Naive B cell (primary cell): ENCODE data around the gene GUCY2D. TPM values are rescaled to one million over a fixed set of nuclear protein-coding genes. Genes with fewer than 3 reads are reported as not detected.
A peak's percentile ranks its signal among the peaks of the same experiment; 100 is the strongest.
"Not testable (repeated sequence)": the region's sequence is repeated elsewhere in the genome, so short reads cannot be mapped to it uniquely, and the experiment has no call there.

Source experiments
- ATAC-seq, 2 donors: fragments of 150-1000 bp; cut with Tn5 transposase; 2 replicates each; pipeline ENCODE4 v1.10.0; 2021; ENCODE audit warnings: low read depth in 2 of 2, mild to moderate bottlenecking in 2 of 2, moderate library complexity in 2 of 2
- DNase-seq: peaks from one replicate; pipeline ENCODE4 v3.0.0; 2022
- H3K27ac Mint-ChIP-seq, 6 donors: one replicate each; pipeline ENCODE4 v1.8.0; 2020 to 2022; ENCODE audit warnings: mild to moderate bottlenecking in 6 of 6, mixed read lengths in 6 of 6, moderate library complexity in 5 of 6, inconsistent platforms in 2 of 6
- H3K27me3 Mint-ChIP-seq, 3 donors: one replicate each; pipeline ENCODE4 v1.8.0; 2021 to 2022; ENCODE audit warnings: mixed read lengths in 3 of 3, mild to moderate bottlenecking in 1 of 3
- H3K36me3 Mint-ChIP-seq, 2 donors: one replicate each; pipeline ENCODE4 v1.8.0; 2020 to 2022; ENCODE audit warnings: mixed read lengths in 2 of 2, inconsistent platforms in 1 of 2, mild to moderate bottlenecking in 1 of 2
- H3K4me1 Mint-ChIP-seq, 3 donors: one replicate each; pipeline ENCODE4 v1.8.0; 2020 to 2022; ENCODE audit warnings: mixed read lengths in 3 of 3, inconsistent platforms in 1 of 3, mild to moderate bottlenecking in 1 of 3, moderate library complexity in 1 of 3
- H3K4me3 Mint-ChIP-seq, 8 donors: one replicate each; pipeline ENCODE4 v1.8.0; 2020 to 2022; ENCODE audit warnings: mild to moderate bottlenecking in 8 of 8, mixed read lengths in 8 of 8, moderate library complexity in 8 of 8, inconsistent platforms in 2 of 8
- H3K9me3 Mint-ChIP-seq, 7 donors: one replicate each; pipeline ENCODE4 v1.8.0; 2020 to 2022; ENCODE audit warnings: mixed read lengths in 7 of 7, mild to moderate bottlenecking in 5 of 7, inconsistent platforms in 2 of 7, moderate library complexity in 1 of 7
- polyA plus RNA-seq, 6 donors: library from polyadenylated mRNA; unstranded; fragments of 300-500 nt; fragmentation: Illumina TruSeq; gene quantifications; one replicate each; pipeline ENCODE4 v1.2.3, GENCODE V29; 2021; ENCODE audit warnings: low read depth in 6 of 6

GUCY2D gene
- polyA plus RNA-seq, result not detected

DNA sequence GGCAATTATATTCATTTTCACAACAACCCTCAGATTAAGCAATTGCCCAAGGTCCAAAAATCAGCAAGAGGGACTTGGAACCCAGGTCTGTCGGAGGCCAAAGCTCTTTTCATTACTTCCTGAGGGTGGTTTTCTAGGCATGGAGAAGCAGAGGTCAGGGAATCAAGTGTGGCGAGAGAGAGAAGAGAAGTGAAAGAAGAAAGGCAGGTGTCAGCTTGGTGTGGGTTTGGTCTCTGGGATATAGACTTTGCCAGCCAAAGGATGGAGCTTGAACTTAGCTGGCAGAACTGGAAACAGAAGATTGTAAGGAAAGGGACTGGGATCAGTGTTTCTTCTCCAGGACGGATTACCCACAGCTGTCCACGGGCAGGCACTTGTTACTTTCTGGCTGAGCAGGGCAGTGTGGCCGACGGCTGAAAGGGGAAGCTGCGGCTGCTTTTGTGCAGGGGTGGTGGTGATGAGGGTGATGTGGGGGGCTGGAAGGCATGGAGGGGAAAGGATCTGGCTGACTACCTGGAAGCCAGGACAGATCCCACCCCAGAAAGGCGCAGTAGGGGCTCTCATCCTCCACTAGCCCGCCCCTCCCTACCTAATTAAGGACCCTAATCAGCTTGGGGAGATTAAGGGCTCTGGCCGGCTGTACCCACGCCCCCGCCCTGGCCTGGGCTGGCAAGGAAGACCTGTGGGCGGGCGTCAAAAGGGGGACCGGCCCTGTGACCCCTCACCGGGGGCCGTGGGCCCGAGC lies at the start of gene GUCY2D:
TSS of gene GUCY2D (plus strand) at position 640 of the 745 bp plus-strand sequence. CDS start 433 bp downstream, outside the sequence.
- Mint-ChIP-seq H3K9me3 (peaks cover 0 to 7% (median 4%) of the 10 kb centered on the region in 7 donors), H3K27me3 (peaks cover 28 to 61% (median 31%) of the 10 kb centered on the region in 3 donors), H3K4me3 (peak within 1 kb of the TSS; percentile 48 to 94 (median 88)), H3K36me3 (peaks cover 0 to 9% of the 10 kb centered on the region in 2 donors), H3K27ac (peak within 1 kb of the TSS in 1 of 6 donors; percentile 24), H3K4me1 (peaks cover 7 to 13% (median 10%) of the 10 kb centered on the region in 3 donors)
- peak; percentile 79 to 81 for ATAC-seq
- peak; percentile 46 for DNase-seq

DNA sequence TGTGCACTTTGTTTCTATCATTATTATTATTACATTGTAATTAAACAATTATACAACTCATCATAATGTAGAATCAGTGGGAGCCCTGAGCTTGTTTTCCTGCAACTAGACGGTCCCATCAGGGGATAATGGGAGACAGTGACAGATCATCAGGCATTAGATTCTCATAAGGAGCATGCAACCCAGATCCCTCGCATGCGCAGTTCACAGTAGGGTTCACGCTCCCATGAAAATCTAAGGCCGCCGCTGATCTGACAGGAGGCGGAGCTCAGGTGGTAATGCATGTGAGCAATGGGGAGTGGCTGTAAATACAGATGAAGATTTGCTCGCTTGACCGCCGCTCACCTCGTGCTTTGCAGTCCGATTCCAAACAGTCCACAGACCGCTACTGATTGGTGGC lies 49.1 kb upstream of the GUCY2D start:
- H3K9me3 Mint-ChIP-seq, H3K27me3 Mint-ChIP-seq, H3K4me3 Mint-ChIP-seq, H3K27ac Mint-ChIP-seq, DNase-seq, ATAC-seq: not testable (repeated sequence)
- Mint-ChIP-seq H3K4me1 (peaks cover 0 to 12% (median 4%) of the 10 kb centered on the region in 3 donors), H3K36me3 (peaks cover 14 to 17% of the 10 kb centered on the region in 2 donors)

DNA sequence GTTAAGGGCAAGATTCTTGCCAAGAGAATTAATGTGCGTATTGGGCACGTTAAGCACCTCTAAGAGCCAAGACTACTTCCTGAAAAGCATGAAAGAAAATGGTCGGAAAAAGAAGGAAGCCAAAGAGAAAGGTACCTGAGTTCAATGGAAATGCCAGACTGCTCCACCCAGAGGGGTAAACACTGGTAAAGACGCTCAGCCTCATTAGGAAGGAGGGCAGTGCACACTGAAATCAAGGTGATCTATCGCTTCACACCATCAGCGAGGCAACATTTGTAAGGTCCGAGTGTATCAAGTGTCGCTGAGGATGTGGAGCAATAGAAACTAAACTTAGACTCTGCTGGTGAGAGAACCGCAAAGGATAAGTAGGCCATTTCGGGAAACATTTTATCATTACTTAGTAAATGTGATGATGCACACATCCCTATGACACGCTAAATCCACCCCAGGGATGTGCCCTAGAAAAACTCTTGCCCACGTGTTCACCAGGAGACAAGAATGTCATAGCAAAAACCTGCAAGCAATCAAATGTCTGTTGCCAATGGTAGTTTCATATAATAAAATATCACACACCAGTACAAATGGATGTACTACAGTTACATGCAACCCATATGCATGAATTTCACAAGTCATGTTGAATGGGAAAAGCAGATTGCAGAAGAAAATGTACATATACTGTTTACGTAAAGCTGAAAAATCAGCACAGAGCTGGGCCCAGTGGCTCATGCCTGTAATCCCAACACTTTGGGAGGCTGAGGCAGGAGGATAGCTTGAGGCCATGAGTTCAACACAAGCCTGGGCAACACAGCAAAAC lies 46.8 kb upstream of the GUCY2D start:
- Mint-ChIP-seq H3K4me1 (peaks cover 0 to 12% (median 4%) of the 10 kb centered on the region in 3 donors), H3K4me3 (no peak overlapping the region), H3K27me3 (peaks cover 0 to 12% (median 8%) of the 10 kb centered on the region in 3 donors), H3K36me3 (no peaks in the 10 kb centered on the region), H3K27ac (no peak overlapping the region), H3K9me3 (no peaks in the 10 kb centered on the region)
- ATAC-seq, result no peak
- no peak for DNase-seq

DNA sequence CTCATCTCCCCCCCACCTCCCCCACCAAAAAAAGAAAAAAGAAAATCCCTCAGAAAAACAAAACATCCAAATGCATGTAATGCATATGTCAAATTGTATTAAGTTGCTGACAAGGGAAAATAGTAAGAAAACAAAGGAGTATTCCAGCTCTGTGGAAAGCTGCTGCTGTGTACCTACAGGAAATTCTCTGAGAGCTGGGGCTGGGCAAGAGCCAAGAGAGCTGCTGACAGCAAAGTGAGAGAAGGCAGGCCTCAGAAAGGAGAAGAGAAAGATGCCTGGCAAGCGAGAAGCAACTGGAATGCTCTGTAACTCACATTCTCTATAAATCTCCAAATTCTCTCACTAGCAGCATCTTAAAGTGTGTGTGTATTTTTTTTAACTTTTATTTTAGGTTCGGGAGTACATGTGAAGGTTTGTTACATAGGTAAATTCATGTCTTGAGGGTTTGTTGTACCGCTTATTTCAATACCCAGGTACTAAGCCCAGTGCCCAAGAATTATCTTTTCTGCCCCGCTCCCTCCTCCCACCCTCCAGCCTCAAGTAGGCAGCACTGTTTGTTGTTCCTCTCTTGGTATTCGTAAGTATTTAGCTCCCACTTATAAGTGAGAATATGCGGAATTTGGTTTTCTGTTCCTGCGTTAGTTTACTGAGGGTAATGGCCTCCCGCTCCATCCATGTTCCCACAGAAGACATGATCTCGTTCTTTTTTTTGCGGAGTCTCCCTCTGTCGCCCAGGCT lies 46.0 kb upstream of the GUCY2D start:
- Mint-ChIP-seq H3K27me3 (peaks cover 0 to 16% (median 16%) of the 10 kb centered on the region in 3 donors), H3K4me3 (no peak overlapping the region), H3K4me1 (peaks cover 0 to 9% (median 3%) of the 10 kb centered on the region in 3 donors), H3K27ac (no peak overlapping the region), H3K36me3 (no peaks in the 10 kb centered on the region), H3K9me3 (no peaks in the 10 kb centered on the region)
- DNase-seq (no peak), ATAC-seq (no peak)

DNA sequence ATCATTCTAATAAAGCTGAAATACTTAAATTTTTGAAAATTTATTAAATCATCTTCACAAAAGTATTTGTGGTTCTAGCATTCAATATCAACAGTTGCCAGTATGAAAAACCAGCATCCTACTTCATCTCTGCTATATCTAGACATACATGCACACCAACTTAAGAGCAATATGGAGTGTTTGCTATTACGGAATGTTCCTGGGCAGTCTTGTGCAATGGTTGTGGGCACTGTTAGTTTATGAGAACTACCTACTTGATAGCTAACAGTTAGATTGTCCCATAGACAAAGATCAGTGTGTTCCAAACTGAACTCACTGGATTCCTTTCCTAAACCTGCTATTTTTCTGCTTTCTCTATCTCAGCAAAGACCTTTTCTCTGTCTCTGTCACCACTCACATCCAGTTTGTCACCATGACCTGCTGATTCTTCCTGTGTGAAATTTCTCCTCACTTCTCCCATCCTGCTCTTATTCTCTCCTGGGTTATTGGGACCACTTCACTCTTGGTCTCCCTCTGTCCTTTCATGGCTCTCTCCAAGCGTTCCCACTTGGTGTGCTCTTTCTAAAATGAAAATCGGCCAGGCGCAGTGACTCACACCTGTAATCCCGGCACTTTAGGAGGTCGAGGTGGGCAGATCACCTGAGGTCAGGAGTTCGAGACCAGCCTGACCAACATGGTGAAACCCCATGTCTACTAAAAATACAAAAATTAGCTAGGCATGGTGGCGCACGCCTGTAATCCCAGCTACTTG lies 42.7 kb upstream of the GUCY2D start:
- Mint-ChIP-seq H3K27ac (peak overlapping the region in 1 of 6 donors; percentile 50), H3K4me3 (no peak overlapping the region), H3K36me3 (no peaks in the 10 kb centered on the region), H3K9me3 (no peaks in the 10 kb centered on the region), H3K27me3 (peaks cover 6 to 22% (median 16%) of the 10 kb centered on the region in 3 donors), H3K4me1 (no peaks in the 10 kb centered on the region)
- ATAC-seq, result no peak
- DNase-seq, result no peak

DNA sequence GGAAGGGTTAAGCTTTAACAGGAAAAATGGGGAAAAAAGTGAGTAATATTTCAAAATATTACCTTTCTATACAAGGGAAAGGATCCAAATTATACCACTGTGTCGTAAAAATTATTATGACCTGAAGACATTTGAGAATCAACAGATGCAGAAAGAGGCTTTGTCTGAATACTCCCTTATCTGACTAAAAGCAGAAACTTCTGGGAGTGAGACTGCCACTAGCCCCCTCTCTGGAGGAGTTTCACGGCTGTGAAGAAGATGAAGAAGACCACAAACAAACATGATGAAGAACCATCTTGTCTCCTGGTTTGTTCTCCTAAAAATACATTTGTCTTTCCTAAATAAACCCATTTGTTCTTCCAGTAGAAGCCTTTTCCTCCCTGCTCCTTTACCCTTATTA lies 41.0 kb upstream of the GUCY2D start:
- H3K4me3 Mint-ChIP-seq, result no peak overlapping the region
- no peak for ATAC-seq

DNA sequence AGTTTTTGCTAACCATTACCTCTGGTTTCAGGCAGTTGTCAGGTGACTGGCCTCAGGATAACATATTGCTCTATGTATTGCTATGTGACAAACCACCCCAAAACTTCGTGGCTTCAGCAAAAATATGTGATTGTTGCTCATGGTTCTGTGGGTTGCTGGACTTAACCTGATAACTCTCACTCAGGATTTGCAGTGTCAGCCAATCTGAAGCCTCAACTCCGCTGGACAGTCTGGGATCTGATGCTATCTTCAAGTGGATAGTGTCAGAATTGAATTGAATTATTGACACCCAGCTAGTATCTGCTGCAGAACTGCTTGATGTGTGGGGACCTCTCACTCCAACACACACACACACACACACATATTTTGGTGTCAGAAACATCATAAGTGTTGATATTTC lies 34.7 kb upstream of the GUCY2D start:
- H3K4me3 Mint-ChIP-seq, result no peak overlapping the region
- no peak overlapping the region for H3K27ac Mint-ChIP-seq
- H3K27me3 Mint-ChIP-seq, result peaks cover 3 to 14% (median 9%) of the 10 kb centered on the region in 3 donors

More for the DNA sequence above, 41.0 kb upstream of the GUCY2D start:
- Mint-ChIP-seq H3K27ac (no peak overlapping the region), H3K4me1 (no peaks in the 10 kb centered on the region), H3K36me3 (no peaks in the 10 kb centered on the region), H3K9me3 (no peaks in the 10 kb centered on the region), H3K27me3 (peaks cover 6 to 22% (median 16%) of the 10 kb centered on the region in 3 donors)
- DNase-seq, result no peak

DNA sequence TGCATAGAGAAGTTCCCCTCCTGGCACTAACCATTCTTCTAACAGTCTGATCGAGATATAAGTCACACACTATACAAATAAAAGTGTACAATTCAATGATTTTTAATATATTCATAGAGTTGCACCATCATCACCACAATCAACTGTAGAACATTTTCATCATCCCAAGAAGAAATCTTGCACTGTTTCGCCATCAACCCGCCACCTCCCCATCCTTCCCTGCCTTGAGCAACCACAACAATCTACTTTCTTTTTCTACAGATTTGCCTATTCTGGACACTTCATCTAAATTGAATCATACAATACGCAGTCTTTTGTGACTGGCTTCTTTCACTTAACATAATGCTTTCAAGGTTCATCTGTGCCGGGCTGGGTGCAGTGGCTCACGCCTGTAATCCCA lies 33.0 kb upstream of the GUCY2D start:
- H3K4me3 Mint-ChIP-seq, result peak overlapping the region in 1 of 8 donors; percentile 36
- peaks cover 2 to 3% of the 10 kb centered on the region in 2 donors for H3K36me3 Mint-ChIP-seq
- H3K4me1 Mint-ChIP-seq, result no peaks in the 10 kb centered on the region
- peak overlapping the region in 2 of 6 donors; percentile 29 to 64 for H3K27ac Mint-ChIP-seq
- peaks cover 3 to 28% (median 12%) of the 10 kb centered on the region in 3 donors for H3K27me3 Mint-ChIP-seq
- peaks cover 2 to 10% (median 4%) of the 10 kb centered on the region in 7 donors for H3K9me3 Mint-ChIP-seq
- ATAC-seq (no peak), DNase-seq (no peak)

More for the DNA sequence above, 34.7 kb upstream of the GUCY2D start:
- Mint-ChIP-seq H3K4me1 (no peaks in the 10 kb centered on the region), H3K9me3 (no peaks in the 10 kb centered on the region), H3K36me3 (no peaks in the 10 kb centered on the region)
- no peak for DNase-seq
- ATAC-seq, result no peak

DNA sequence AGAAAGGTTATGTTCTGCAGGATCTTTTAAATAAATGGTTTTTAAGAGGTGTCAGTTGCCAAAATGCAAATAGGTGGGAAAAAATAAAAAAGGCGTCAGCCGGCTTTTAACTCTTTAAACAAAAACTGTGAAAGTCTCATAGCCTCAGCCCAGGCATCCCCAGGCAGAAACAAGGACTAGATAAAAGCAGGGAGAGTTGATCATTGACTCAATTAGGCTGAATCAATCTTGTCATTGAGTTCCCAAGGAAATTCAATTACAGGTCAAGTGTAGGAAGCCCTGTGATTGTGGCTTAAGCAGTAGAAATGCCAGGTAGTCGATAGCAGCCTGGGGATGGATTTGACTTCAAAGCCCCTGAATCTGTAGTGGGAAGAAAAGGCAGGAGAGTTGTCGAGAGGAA lies 30.8 kb upstream of the GUCY2D start:
- DNase-seq, result no peak
- ATAC-seq, result no peak
- Mint-ChIP-seq H3K36me3 (peaks cover 9 to 20% of the 10 kb centered on the region in 2 donors), H3K27ac (peak overlapping the region in 1 of 6 donors; percentile 49), H3K9me3 (peaks cover 10 to 30% (median 21%) of the 10 kb centered on the region in 7 donors), H3K4me3 (no peak overlapping the region), H3K4me1 (no peaks in the 10 kb centered on the region), H3K27me3 (peaks cover 3 to 40% (median 18%) of the 10 kb centered on the region in 3 donors)

DNA sequence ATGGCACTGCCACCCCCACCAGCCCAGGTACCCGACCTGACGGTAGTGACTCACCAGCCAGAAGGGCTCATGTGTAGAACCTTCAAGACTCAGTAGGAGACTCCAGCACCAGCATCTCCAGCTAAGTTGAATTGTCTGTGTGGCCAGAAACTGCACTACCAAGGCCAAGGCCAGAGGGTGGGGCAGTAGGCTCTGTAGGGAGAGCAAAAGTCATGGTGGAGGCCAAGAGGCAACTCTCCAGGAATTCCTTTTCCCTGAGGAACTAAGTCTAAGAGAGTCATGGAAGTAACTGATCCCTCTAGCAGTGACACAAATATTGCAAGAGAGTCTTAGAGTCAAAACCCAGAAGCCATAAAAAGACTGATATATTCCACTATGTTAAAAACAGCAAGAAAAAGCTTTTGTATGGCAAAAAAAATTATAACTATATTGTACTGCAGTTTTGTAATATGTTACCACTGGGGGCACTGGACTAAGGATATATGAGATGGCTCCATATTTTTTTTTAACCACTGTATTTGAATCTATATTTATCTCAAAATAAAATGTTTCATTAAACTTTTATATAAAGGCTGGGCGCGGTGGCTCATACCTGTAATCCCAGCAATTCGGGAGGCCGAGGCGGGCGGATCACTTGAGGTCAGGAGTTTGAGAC lies 30.2 kb upstream of the GUCY2D start:
- H3K4me3 Mint-ChIP-seq, result no peak overlapping the region
- DNase-seq (no peak), ATAC-seq (no peak)
- peaks cover 9 to 26% of the 10 kb centered on the region in 2 donors for H3K36me3 Mint-ChIP-seq
- peaks cover 3 to 46% (median 24%) of the 10 kb centered on the region in 3 donors for H3K27me3 Mint-ChIP-seq
- no peaks in the 10 kb centered on the region for H3K4me1 Mint-ChIP-seq
- H3K9me3 Mint-ChIP-seq, result peaks cover 10 to 34% (median 23%) of the 10 kb centered on the region in 7 donors
- no peak overlapping the region for H3K27ac Mint-ChIP-seq

DNA sequence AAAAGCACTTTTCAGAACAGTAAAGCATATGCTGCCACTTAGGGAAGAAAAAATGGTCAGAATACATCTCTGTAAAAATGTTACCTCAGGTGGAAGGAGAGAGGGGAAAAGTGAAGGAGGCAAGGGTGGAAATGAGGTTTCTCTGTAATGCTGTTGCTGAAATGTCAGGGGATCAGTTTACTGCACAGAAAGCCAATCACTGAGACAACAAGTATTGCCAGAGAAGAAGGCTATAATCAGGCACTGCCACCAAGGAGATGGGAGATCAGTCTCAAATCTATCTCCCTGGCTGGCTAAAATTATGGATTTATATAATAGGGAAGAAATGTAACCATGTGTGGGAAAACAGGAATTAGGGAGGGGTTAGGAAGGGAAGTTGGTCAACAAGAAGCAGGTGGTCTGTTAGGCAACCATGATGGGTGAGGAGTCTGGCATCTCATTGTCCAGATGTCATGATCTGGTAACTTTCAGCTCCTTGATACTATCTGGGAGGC lies 27.7 kb upstream of the GUCY2D start:
- DNase-seq, result no peak
- peaks cover 7 to 48% (median 32%) of the 10 kb centered on the region in 3 donors for H3K27me3 Mint-ChIP-seq
- ATAC-seq, result no peak
- no peak overlapping the region for H3K4me3 Mint-ChIP-seq
- peaks cover 9 to 26% of the 10 kb centered on the region in 2 donors for H3K36me3 Mint-ChIP-seq
- H3K27ac Mint-ChIP-seq, result no peak overlapping the region
- H3K9me3 Mint-ChIP-seq, result peaks cover 10 to 40% (median 25%) of the 10 kb centered on the region in 7 donors
- H3K4me1 Mint-ChIP-seq, result no peaks in the 10 kb centered on the region

DNA sequence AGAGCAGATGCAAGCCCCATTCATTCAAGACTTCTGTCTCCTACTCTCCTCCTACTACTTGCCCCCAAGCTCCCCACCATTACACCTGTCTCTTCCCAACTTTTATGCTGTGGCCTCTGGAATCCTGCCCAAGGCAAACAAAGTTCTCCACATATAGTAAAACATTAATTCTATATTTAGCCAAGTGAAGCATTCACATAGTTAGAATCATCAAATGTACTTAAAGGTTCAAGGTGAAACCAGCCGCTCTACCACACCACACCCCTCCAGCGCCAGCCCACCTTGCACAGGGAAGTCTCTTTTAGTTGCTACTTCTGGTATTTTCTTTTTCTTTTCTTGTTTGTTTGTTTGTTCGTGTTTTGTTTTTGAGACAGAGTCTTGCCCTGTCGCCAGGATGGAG lies 25.4 kb upstream of the GUCY2D start:
- H3K27me3 Mint-ChIP-seq, result peaks cover 14 to 52% (median 33%) of the 10 kb centered on the region in 3 donors
- H3K36me3 Mint-ChIP-seq, result peaks cover 9 to 26% of the 10 kb centered on the region in 2 donors
- H3K4me1 Mint-ChIP-seq, result no peaks in the 10 kb centered on the region
- DNase-seq (no peak), ATAC-seq (no peak)
- H3K9me3 Mint-ChIP-seq, result peaks cover 10 to 40% (median 25%) of the 10 kb centered on the region in 7 donors
- H3K27ac Mint-ChIP-seq, result no peak overlapping the region
- peak overlapping the region in 1 of 8 donors; percentile 22 for H3K4me3 Mint-ChIP-seq
